Stimulated activated CD8-positive, alpha-beta memory T cell treated with anti-CD3 and anti-CD28 coated beads, Interleukin-7, amount 100 ng/mL, for 48 hours (primary cell): ENCODE measurements around the gene IWS1.
"Not testable (repeated sequence)": the region's sequence is repeated elsewhere in the genome, so short reads cannot be mapped to it uniquely, and the experiment has no call there.

Source experiments
- DNase-seq, 2 donors: peaks; one replicate each; pipeline ENCODE4 v3.0.0-alpha.2; 2020; ENCODE audit warnings: low read depth in 1 of 2; ENCODE audit errors: extremely low read depth in 1 of 2

IWS1 gene

GRCh38 chr2:127530245-127531140 is 4.2 kb upstream of the IWS1 start:
- no peak for DNase-seq

DNA sequence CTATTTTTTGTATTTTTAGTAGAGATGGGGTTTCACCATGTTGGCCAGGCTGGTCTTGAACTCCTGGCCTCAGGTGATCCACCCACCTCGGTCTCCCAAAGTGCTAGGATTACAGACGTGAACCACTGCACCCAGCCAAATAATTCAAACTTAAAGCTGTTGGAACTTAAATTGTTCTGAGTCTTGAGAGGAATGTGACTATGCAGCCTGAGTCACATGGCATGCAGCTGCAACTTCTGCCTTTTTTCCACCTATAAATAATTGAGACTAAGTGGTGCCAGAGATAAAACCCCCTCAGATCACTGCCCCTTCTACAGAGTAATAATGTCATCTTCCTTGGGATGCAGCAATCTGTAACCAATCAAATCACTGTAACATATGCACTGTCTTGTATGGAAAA is 3.1 kb upstream of the IWS1 start:
- DNase-seq, result not testable (repeated sequence)

- DNase-seq, result no peak
These were observed 2.2 kb upstream of the IWS1 start for GRCh38 chr2:127528487-127528886.

DNA sequence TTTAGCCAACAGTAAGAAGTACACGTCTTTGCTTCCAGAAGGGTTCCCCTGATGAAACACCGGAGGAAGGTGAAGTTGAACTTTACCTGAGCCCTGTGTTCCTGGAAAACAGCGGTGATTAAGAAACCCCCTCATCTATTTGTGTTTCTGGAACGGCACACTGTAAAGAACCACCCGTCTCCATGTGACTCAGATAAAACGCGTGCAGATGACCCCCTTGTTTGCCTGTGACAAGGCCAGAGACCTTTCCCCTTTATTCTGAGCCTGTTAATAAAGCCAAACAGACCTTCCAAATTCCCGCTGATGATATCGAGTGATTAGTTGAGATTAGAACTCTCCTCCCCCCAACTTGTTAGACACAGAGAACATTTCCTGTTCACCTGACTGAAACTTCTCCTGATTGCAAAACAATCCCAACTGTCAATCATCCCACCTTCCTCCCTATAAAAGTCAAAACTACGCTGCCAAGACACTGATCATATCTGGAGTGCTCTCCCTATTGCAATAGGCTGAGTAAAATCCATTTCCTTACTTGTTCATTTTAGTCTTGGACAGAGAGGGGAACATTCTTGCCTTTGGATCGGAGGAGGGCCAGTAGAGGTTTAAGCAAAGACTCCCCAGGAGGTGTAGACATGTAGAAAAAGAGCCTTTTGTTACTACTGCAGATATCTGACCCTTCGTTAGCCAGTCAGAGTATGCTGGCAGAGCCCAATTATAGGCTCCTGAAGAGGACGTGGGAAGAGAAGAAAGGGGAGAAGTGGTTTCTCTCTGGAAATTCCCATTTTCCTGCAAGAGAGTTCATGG is 914 bp upstream of the IWS1 start:
- no peak for DNase-seq

DNA sequence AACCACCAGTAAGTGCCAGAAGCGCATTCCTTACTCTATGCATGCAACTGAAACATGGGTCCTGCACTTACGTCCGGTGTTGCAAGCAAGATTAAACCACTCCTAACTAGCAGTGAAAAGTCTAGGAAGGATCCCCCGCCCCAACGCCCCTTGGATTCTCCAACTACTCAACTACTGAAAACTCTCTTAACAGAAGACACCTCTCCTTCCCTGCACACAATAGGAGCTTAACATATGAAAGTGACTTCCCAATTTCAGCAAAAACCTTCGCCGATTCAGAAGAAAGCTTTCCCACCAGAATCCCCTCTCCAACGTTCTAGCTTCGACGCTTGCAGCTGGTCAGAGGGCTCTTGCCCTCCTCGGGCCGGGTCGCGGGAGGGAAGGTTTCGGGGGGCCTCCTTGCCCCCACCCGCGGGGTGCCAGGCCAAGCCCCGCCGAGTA is 578 bp downstream of the IWS1 start:
- DNase-seq, result no peak

GRCh38 chr2:127524198-127524834 is 2.0 kb downstream of the IWS1 start:
- not testable (repeated sequence) for DNase-seq

GRCh38 chr2:127523269-127523939 is 2.9 kb downstream of the IWS1 start:
- DNase-seq, result no peak

- DNase-seq, result no peak
These were observed 5.9 kb downstream of the IWS1 start for GRCh38 chr2:127520424-127520823.

DNA sequence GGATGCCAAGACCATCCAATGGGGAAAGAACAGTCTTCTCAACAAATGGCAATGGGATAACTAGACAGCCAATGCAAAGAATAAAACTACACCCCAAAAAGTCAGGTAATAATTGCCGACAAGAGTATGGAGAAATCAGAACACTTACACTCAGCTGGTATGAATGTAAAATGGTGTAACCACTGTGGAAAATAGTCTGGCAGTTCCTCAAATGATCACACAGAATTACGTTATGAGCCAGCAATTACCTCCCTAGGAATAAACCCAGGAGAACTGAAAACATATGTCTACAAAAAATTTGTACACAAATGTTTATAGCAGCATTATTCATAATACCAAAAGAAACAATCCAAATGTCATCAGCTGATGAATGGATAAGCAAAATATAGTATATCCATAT is 8.8 kb downstream of the IWS1 start:
- DNase-seq, result no peak

- DNase-seq, result no peak
These were observed 10.1 kb downstream of the IWS1 start for GRCh38 chr2:127516041-127516762.

GRCh38 chr2:127515383-127515915 is 10.8 kb downstream of the IWS1 start:
- DNase-seq, result no peak

DNA sequence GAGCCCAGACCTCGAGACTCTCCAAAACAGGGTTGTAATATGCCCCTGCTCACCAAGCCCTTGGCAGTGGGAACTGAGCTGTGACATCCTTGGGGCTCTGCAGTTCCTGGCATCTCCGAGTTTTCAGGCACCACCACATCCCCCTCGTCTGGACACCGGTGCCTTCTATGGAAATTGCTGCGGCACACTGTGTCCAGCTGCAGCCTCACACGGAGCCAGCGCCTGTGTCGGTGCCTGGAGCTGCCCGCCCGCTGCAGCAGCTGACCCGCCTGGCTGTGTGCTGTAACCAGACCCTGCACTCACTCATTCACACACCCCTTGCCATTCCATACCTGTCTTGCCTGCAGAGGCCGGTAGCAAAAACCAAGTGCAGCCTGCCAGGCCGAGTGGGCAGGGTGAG is 11.8 kb downstream of the IWS1 start:
- no peak for DNase-seq

GRCh38 chr2:127514076-127514475 is 12.2 kb downstream of the IWS1 start:
- no peak for DNase-seq

- DNase-seq, result no peak
These were observed 13.9 kb downstream of the IWS1 start for GRCh38 chr2:127512362-127512761.

DNA sequence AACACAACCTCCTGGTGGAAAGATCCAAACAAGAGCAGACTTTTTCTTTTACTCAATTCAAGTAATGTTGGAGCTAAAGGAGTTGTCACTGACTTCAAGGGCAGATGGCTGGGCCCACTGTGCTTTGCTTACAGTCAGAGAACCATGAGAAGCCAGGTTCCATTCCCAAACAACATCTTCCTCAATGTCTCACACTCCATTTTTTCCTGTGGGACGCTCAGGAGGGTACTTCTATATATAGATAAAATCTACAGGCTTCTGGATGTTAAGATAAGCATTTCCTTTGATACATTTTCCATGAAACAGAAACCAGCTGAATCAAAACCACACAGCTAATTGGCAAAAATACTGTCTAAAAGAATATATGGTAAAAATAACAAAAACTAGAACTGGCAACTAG is 14.4 kb downstream of the IWS1 start:
- DNase-seq, result no peak

- DNase-seq, result no peak
These were observed 15.1 kb downstream of the IWS1 start for GRCh38 chr2:127511090-127511695.

GRCh38 chr2:127510073-127510472 is 16.2 kb downstream of the IWS1 start:
- no peak for DNase-seq

GRCh38 chr2:127508631-127509034 is 17.7 kb downstream of the IWS1 start:
- no peak for DNase-seq

DNA sequence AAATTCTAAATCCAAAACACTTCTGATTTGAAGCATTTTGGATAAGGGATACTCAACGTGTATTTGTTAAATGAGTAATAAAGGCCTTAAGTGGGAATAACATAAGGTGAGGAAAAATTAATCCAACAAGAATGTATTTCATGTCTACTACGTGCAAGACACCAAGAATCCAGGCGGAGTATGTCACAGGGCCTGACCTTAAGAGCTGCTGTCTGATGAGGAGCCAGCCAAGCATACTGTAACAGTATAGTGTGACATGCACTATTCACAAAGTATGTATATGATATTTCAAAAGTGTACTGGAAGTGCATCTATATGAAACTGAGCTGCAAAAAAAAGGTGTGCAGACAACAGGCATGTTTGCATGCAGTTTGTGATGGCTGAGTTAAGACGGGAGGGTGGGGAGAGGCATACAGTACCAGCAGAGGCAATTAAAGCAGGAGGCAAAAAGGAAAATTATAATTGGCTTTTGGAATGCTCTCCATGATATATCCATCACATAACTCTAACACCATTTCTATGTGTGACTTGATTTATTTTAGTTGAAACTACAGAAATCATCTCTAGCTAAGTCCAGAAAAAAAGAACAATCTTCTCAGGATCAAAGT is 18.2 kb downstream of the IWS1 start:
- DNase-seq, result no peak
